Tibial nerve (tissue), 4 donors: ENCODE measurements around the gene CREB3L4. TPM values are rescaled to one million over a fixed set of nuclear protein-coding genes. Genes with fewer than 3 reads are reported as not detected.

Experiments
- DNase-seq, 2 donors: peaks; one replicate each; pipeline ENCODE4 v3.0.0-alpha.2; 2019; ENCODE audit warnings: low spot score in 2 of 2
- H3K27ac ChIP-seq, 4 donors: fragments of 200-600 bp; sonication (generic) in 3 of 4; one replicate each; pipeline ENCODE4 v1.5.1; 2017 to 2019; ENCODE audit warnings: mild to moderate bottlenecking in 1 of 4
- H3K27me3 ChIP-seq, 2 donors: fragments of 200-600 bp; sonication (generic) in 1 of 2; one replicate each; pipeline versions ENCODE4 v1.5.1 to v1.6.0; 2017 to 2019
- H3K36me3 ChIP-seq, 3 donors: fragments of 200-600 bp; sonication (generic); one replicate each; pipeline ENCODE4 v1.5.1; 2018 to 2019
- H3K4me1 ChIP-seq, 4 donors: fragments of 200-600 bp; sonication (generic) in 3 of 4; one replicate each; pipeline ENCODE4 v1.5.1; 2017 to 2019
- H3K4me3 ChIP-seq, 4 donors: fragments of 200-600 bp; sonication (generic) in 3 of 4; one replicate each; pipeline ENCODE4 v1.5.1; 2017 to 2019; ENCODE audit warnings: mild to moderate bottlenecking in 1 of 4, moderate library complexity in 1 of 4
- H3K9me3 ChIP-seq, 4 donors: fragments of 200-600 bp; sonication (generic) in 3 of 4; one replicate each; pipeline ENCODE4 v1.5.1; 2017 to 2019
- EP300 ChIP-seq, 2 donors: sonication (generic); formaldehyde crosslinking; IDR thresholded peaks; one replicate each; pipeline ENCODE4 v1.6.1; 2017; ENCODE audit warnings: antibody characterized with exemption in 2 of 2, mild to moderate bottlenecking in 1 of 2
- POLR2A ChIP-seq, 2 donors: fragments of 450-650 bp; IDR thresholded peaks; one replicate each; pipeline ENCODE4 v1.6.1; 2017; ENCODE audit warnings: antibody characterized with exemption in 2 of 2, mild to moderate bottlenecking in 2 of 2, moderate library complexity in 2 of 2
- WGBS, 2 donors: methylation state at CpG; one replicate each; pipeline ENCODE4 v1.1.5; 2018; 5-methylcytosine and 5-hydroxymethylcytosine counted together
- total RNA-seq, 4 donors: library from RNA; depleted of rRNA; stranded (reverse); fragments of >200 nt; gene quantifications; one replicate each; pipeline ENCODE4 v1.1.0, GENCODE V29; 2016
- TF ChIP-seq, protein P1 (sequence below), 5 experiments: fragments of 200-600 bp in 3 of 5; fragments of 450-650 bp in 2 of 5; sonication (generic) in 3 of 5; IDR thresholded peaks; one replicate each; pipeline ENCODE4 v1.5.1; 2016 to 2019; ENCODE audit warnings: antibody characterized with exemption in 5 of 5, mild to moderate bottlenecking in 3 of 5, moderate library complexity in 2 of 5

The CREB3L4 gene
- total RNA-seq, 4 donors from 2014 or later = 10.2 to 17.5 (median 11.4) TPM

DNA sequence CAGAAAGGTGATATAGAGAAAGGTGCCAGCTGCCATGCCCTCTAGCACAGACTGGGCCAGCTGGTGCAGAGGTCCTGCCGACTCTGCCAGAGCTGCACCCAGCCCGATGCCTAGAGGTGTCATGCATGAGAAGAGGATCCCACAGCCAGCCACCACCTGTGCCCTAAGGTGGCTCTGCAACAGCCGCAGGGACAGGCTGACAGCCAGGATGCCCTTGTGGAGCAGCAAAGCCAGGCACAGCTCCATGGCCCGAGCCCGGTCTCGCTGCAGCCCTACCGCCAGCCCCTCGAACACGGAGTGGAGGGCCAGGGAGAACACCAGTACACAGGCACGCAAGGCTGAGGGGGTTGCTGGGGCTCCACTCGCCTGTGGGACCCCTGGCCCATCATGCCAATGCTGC, 7.5 kb upstream of the CREB3L4 start:
- Histone ChIP-seq H3K27ac (peak overlapping the region in 1 of 4 donors; percentile 90), H3K4me1 (peaks cover 0 to 77% (median 40%) of the 10 kb centered on the region in 4 donors), H3K9me3 (no peaks in the 10 kb centered on the region), H3K4me3 (no peak overlapping the region), H3K36me3 (peaks cover 0 to 26% (median 0%) of the 10 kb centered on the region in 3 donors), H3K27me3 (no peaks in the 10 kb centered on the region)
- 91 to 97% methylated on average over 7 to 9 of the region's 11 CpGs for WGBS, 2 donors
- DNase-seq = no peak
- TF ChIP-seq, protein P1, sequence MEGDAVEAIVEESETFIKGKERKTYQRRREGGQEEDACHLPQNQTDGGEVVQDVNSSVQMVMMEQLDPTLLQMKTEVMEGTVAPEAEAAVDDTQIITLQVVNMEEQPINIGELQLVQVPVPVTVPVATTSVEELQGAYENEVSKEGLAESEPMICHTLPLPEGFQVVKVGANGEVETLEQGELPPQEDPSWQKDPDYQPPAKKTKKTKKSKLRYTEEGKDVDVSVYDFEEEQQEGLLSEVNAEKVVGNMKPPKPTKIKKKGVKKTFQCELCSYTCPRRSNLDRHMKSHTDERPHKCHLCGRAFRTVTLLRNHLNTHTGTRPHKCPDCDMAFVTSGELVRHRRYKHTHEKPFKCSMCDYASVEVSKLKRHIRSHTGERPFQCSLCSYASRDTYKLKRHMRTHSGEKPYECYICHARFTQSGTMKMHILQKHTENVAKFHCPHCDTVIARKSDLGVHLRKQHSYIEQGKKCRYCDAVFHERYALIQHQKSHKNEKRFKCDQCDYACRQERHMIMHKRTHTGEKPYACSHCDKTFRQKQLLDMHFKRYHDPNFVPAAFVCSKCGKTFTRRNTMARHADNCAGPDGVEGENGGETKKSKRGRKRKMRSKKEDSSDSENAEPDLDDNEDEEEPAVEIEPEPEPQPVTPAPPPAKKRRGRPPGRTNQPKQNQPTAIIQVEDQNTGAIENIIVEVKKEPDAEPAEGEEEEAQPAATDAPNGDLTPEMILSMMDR (IDR thresholded peaks at IDR 0.05) = no peak

DNA sequence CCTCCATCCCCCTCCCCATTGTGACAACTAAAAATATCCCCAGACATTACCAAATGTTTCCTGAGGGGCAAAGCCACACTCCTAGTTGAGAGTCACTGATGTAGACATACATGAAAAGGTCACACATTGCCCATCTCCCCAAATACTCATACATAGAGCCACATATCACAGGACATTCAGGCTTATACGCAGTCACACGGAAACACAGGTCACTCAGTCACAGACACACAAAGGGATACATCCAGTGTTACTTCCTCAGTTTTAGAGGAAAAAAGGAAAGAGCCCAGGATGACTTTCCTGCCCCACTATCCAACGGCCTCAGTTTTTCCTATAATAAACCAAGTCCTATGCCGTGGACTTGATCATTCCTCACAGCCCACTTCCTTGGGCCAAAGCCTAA, 6.3 kb upstream of the CREB3L4 start:
- peak overlapping the region in 3 of 4 donors; percentile 90 to 96 (median 94) for H3K27ac ChIP-seq
- H3K4me1 ChIP-seq = peaks cover 0 to 76% (median 38%) of the 10 kb centered on the region in 4 donors
- 60 to 69% methylated on average over 4 of the region's 4 CpGs for WGBS, 2 donors
- H3K36me3 ChIP-seq = peaks cover 0 to 26% (median 0%) of the 10 kb centered on the region in 3 donors
- DNase-seq = no peak
- H3K27me3 ChIP-seq = no peaks in the 10 kb centered on the region
- TF ChIP-seq EP300 (IDR thresholded peaks at IDR 0.05) (no peak), POLR2A (IDR thresholded peaks at IDR 0.05) (no peak)
- TF ChIP-seq, protein P1 (IDR thresholded peaks at IDR 0.05) = no peak
- H3K4me3 ChIP-seq = peak overlapping the region in 1 of 4 donors; percentile 66
- H3K9me3 ChIP-seq = no peaks in the 10 kb centered on the region

DNA sequence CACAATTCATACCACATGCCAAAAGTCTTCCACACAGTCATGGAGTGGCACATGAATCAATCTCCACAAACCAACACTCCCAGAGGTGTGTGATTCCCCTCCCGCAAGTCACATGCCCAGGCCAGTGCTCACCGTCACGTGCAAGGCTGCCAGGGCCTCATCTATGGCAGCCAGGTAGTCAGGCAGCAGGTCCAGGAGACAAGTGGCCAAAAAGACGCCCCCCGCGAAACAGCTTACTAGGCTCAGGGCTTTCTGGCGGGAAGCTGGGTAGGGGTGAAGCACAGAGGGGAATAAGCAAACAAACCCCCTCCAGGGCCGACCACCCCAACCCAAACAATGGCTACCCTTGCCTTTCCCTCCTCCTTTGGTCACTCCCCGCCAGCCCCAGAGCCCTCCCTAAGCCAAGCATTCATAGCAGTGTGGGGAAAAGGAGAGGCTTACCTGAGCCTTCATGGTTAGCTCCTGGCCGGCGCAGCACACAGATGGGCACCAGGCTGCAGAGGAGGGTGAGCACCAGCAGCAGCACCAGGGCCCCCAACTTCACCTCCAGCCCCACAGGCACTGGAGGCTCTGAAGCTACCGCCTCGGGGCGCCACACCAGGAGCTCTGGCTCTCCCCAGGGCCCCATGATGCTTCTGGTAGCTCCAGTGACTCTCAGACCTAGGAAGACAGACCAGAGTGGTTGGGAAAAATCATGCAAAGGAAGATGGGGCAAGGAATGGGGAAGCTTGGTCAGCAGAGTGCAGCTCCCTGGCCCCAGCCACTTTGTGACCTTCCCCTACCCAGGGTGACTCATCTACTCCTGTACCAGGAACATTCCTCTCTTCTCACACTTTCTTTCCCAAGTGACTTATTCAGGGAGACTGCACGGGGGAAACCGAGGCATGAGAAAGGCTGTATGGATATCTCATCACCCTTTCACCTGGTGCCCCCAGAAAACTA, 5.3 kb upstream of the CREB3L4 start:
- H3K4me1 ChIP-seq = peaks cover 0 to 72% (median 35%) of the 10 kb centered on the region in 4 donors
- H3K36me3 ChIP-seq = peaks cover 0 to 26% (median 0%) of the 10 kb centered on the region in 3 donors
- WGBS, 2 donors = 42 to 48% methylated on average over 15 to 16 of the region's 16 CpGs
- no peaks in the 10 kb centered on the region for H3K9me3 ChIP-seq
- DNase-seq = peak in 1 of 2 donors; percentile 26
- TF ChIP-seq EP300 (IDR thresholded peaks at IDR 0.05) (no peak), POLR2A (IDR thresholded peaks at IDR 0.05) (no peak)
- TF ChIP-seq, protein P1 (IDR thresholded peaks at IDR 0.05) = no peak
- peak overlapping the region; percentile 71 to 96 (median 92) for H3K27ac ChIP-seq
- no peaks in the 10 kb centered on the region for H3K27me3 ChIP-seq
- H3K4me3 ChIP-seq = peak overlapping the region; percentile 62 to 86 (median 64)

DNA sequence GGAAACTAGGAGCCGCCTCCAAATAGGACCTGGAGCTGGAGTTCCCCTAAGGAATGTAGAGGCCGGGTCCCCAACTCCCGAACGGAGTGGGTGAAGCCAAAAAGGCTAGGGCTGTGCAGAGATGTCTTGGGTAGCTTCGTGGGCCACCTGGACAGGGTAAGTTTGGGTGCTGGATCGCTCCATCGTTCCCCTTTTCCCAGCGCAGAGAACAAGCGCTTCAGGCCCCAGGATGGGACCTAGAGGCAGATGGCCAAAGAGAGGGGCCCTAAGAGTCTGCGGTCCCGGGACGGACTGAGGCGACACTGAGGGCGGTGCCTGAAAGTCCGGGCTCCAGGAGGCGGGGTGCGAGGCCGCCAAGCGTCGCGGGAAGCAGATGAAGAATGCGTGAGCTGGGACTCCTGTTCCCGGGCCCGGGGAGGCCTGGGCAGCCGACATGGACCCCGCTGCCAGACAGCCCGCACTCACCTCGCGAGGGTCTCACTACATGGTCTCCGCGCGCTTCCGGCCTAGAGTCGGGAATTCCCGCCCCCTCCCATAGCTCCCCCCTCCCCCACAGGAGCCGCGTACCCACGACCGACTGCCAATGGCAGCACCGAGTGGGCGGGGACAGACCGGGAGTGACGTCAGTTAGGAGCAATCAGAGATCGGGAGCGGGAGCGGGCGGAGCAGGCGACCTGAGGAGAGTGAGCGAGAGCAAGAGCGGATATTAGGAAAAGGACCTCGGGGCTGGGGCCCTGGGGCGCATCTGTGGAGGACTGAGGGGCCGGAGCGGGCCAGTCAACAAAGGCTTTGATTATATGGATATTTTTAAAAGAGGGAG, 4.5 kb upstream of the CREB3L4 start, which contains the start of gene SLC39A1:
SLC39A1 (minus strand) TSS at position 508 of the 820 bp plus-strand sequence. CDS start 822 bp downstream, outside the sequence.
- TF ChIP-seq EP300 (IDR thresholded peaks at IDR 0.05) = peak; percentile 67 to 89
- TF ChIP-seq POLR2A (IDR thresholded peaks at IDR 0.05) = peak; percentile 65 to 76
- TF ChIP-seq, protein P1 (IDR thresholded peaks at IDR 0.05) = peak in 1 of 5 experiments; percentile 13
- Histone ChIP-seq H3K4me1 (peaks cover 0 to 72% (median 34%) of the 10 kb centered on the region in 4 donors), H3K27me3 (no peaks in the 10 kb centered on the region), H3K27ac (peak within 1 kb of the TSS; percentile 71 to 96 (median 92)), H3K36me3 (peaks cover 0 to 26% (median 0%) of the 10 kb centered on the region in 3 donors), H3K9me3 (no peaks in the 10 kb centered on the region), H3K4me3 (peak within 1 kb of the TSS; percentile 62 to 86 (median 64))
- WGBS, 2 donors = 0 to 1% methylated on average over 39 to 53 of the region's 54 CpGs
- DNase-seq = peak; percentile 100
